Liver (tissue), 9 donors: ENCODE results near the gene GREB1. TPM values are rescaled to one million over a fixed set of nuclear protein-coding genes. Genes with fewer than 3 reads are reported as not detected.

Experiments
- DNase-seq: peaks from one replicate; pipeline ENCODE4 v3.0.0-alpha.2; 2017; ENCODE audit warnings: low spot score
- H3K27ac ChIP-seq, 2 donors: one replicate each; pipeline ENCODE4 v1.7.0; 2013; ENCODE audit warnings: inconsistent platforms in 2 of 2, low read length in 2 of 2, control low read depth in 1 of 2, low read depth in 1 of 2, mild to moderate bottlenecking in 1 of 2
- H3K27me3 ChIP-seq, 4 donors: one replicate each; pipeline versions ENCODE4 v1.6.1 to v1.7.0; 2013; ENCODE audit warnings: low read length in 3 of 4, inconsistent platforms in 1 of 4, mild to moderate bottlenecking in 1 of 4, moderate library complexity in 1 of 4; ENCODE audit not compliant: control insufficient read depth in 4 of 4, insufficient read depth in 4 of 4
- H3K36me3 ChIP-seq, 4 donors: one replicate each; pipeline versions ENCODE4 v1.6.1 to v1.7.0; 2013; ENCODE audit warnings: low read length in 3 of 4, mild to moderate bottlenecking in 3 of 4, low read depth in 1 of 4, moderate library complexity in 1 of 4; ENCODE audit not compliant: control insufficient read depth in 4 of 4, insufficient read depth in 3 of 4
- H3K4me1 ChIP-seq, 4 donors: one replicate each; pipeline versions ENCODE4 v1.6.1 to v1.7.0; 2013; ENCODE audit warnings: low read length in 3 of 4, mild to moderate bottlenecking in 3 of 4, moderate library complexity in 1 of 4; ENCODE audit not compliant: control insufficient read depth in 4 of 4, insufficient read depth in 4 of 4
- H3K4me3 ChIP-seq, 3 donors: one replicate each; pipeline versions ENCODE4 v1.6.1 to v1.7.0; 2013; ENCODE audit warnings: low read length in 3 of 3, control low read depth in 1 of 3, low read depth in 1 of 3, mild to moderate bottlenecking in 1 of 3
- H3K9ac ChIP-seq, 2 donors: one replicate each; pipeline ENCODE4 v1.7.0; 2013; ENCODE audit warnings: low read length in 2 of 2, mild to moderate bottlenecking in 2 of 2, moderate library complexity in 2 of 2, control low read depth in 1 of 2, low read depth in 1 of 2
- H3K9me3 ChIP-seq, 4 donors: one replicate each; pipeline versions ENCODE4 v1.6.1 to v1.7.0; 2013; ENCODE audit warnings: low read length in 3 of 4; ENCODE audit not compliant: control insufficient read depth in 4 of 4
- EGR1 ChIP-seq, 2 donors: IDR thresholded peaks; 2 replicates each; pipeline ENCODE4 v1.6.1; 2016 to 2018; ENCODE audit warnings: antibody characterized with exemption in 2 of 2, low read depth in 2 of 2
- FOXA1 ChIP-seq: IDR thresholded peaks from 2 replicates; pipeline ENCODE4 v1.6.1; 2016; ENCODE audit warnings: antibody characterized with exemption
- FOXA2 ChIP-seq: IDR thresholded peaks from 2 replicates; pipeline ENCODE4 v1.6.1; 2016; ENCODE audit warnings: antibody characterized with exemption
- GABPA ChIP-seq, 2 donors: IDR thresholded peaks in 1 of 2; conservative IDR thresholded peaks in 1 of 2; 2 replicates each; pipeline ENCODE4 v1.6.1; 2016; ENCODE audit warnings: antibody characterized with exemption in 2 of 2, mild to moderate bottlenecking in 1 of 2, moderate library complexity in 1 of 2
- HNF4A ChIP-seq, 2 donors: conservative IDR thresholded peaks; 2 replicates each; pipeline ENCODE4 v1.6.1; 2016; ENCODE audit warnings: antibody characterized with exemption in 2 of 2, mild to moderate bottlenecking in 2 of 2
- HNF4G ChIP-seq: IDR thresholded peaks from 2 replicates; pipeline ENCODE4 v1.6.1; 2016; ENCODE audit warnings: antibody characterized with exemption
- JUND ChIP-seq, 2 donors: IDR thresholded peaks; 2 replicates each; pipeline ENCODE4 v1.6.1; 2016; ENCODE audit warnings: antibody characterized with exemption in 2 of 2
- RAD21 ChIP-seq, 2 donors: IDR thresholded peaks; 2 replicates each; pipeline ENCODE4 v1.6.1; 2016; ENCODE audit warnings: antibody characterized with exemption in 2 of 2, mild to moderate bottlenecking in 2 of 2
- RXRA ChIP-seq, 2 donors: IDR thresholded peaks; 2 replicates each; pipeline ENCODE4 v1.6.1; 2017 to 2018; ENCODE audit warnings: antibody characterized with exemption in 2 of 2, mild to moderate bottlenecking in 1 of 2
- SP1 ChIP-seq: IDR thresholded peaks from 2 replicates; pipeline ENCODE4 v1.6.1; 2018; ENCODE audit warnings: antibody characterized with exemption, mild to moderate bottlenecking
- YY1 ChIP-seq: IDR thresholded peaks from 2 replicates; pipeline ENCODE4 v1.6.1; 2016; ENCODE audit warnings: antibody characterized with exemption, mild to moderate bottlenecking
- WGBS: extraction: QIAGEN DNeasy Blood & Tissue Kit; methylation state at CpG from one replicate; pipeline ENCODE4 v1.1.7; 2013; 5-methylcytosine and 5-hydroxymethylcytosine counted together
- polyA plus RNA-seq, 2 donors: library from polyadenylated mRNA; stranded (reverse) in 1 of 2; unstranded in 1 of 2; fragments of 200-250 nt in 1 of 2; fragments of >200 nt in 1 of 2; fragmentation: Nextera tagmentation in 1 of 2; extraction: Ambion mirVana in 1 of 2; gene quantifications; one replicate each; pipeline versions ENCODE4 v1.2.1 to v1.2.3, GENCODE V29; 2013 to 2015
- total RNA-seq, 2 donors: library from RNA; depleted of rRNA; stranded (reverse); fragments of >200 nt; gene quantifications; one replicate each; pipeline ENCODE4 v1.2.3, GENCODE V29; 2014
- TF ChIP-seq, protein P1 (sequence below): fragments of 150-350 bp; IDR thresholded peaks from 2 replicates; pipeline ENCODE4 v1.5.1; 2017; ENCODE audit warnings: improper control_type of control experiment, low read depth, low read length; ENCODE audit not compliant: missing input control
- TF ChIP-seq, protein P2 (sequence below): IDR thresholded peaks from 2 replicates; pipeline ENCODE4 v1.6.1; 2016; ENCODE audit warnings: antibody characterized with exemption
- TF ChIP-seq, protein P3 (sequence below): IDR thresholded peaks from 2 replicates; pipeline ENCODE4 v1.6.1; 2016; ENCODE audit warnings: antibody characterized with exemption
- TF ChIP-seq, protein P4 (sequence below): IDR thresholded peaks from 2 replicates; pipeline ENCODE4 v1.6.1; 2016; ENCODE audit warnings: antibody characterized with exemption
- TF ChIP-seq, protein P5 (sequence below): IDR thresholded peaks from 2 replicates; pipeline ENCODE4 v1.6.1; 2016; ENCODE audit warnings: antibody characterized with exemption, mild to moderate bottlenecking
- donor health status: healthy.
- donor health status: healthy.
- donor health status: healthy.
- donor health status: healthy.
- donor health status: healthy.

The GREB1 gene
- total and polyA plus RNA-seq, 4 donors: 1.0 to 6.3 (median 3.6) TPM

DNA sequence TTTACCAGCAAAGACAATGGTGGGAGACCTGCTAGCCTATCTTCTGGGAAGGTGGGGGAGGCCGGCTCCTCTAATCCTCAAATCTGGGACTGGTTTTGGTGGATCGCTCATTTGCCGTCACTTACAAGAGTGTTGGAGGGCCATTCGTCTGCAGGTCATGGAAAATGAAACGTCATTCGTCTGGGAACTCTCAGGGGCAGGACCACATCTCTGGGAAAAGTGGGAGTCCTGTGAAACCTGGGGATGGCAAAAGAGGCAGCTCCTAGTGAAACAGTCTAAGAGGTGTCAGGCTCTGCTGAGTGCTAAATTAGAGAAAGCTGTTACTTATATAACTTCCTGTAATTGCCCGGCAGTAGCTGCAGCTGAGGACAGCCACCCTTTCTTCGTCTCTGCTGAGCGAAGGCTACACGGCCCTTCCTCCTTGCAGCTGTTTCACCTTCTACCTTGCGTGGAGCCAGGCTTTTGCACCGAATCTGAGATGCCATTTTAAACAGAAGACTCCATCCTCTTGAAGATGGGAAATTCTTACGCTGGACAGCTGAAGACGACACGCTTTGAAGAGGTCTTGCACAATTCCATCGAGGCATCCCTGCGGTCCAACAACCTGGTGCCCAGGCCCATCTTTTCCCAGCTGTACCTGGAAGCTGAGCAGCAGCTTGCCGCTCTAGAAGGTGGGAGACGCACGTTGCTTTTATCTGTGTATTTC, 22.4 kb downstream of the GREB1 start:
- DNase-seq: no peak
- TF ChIP-seq FOXA1 (no peak), FOXA2 (no peak), JUND (IDR thresholded peaks at IDR 0.05) (no peak), RXRA (IDR thresholded peaks at IDR 0.05) (no peak), EGR1 (IDR thresholded peaks at IDR 0.05; ENCODE audit: low read depth in 2 of 2) (no peak), GABPA (IDR thresholded peaks at IDR 0.05 in 1 of 2, conservative IDR thresholded peaks at IDR 0.05 in 1 of 2) (no peak), HNF4A (conservative IDR thresholded peaks at IDR 0.05) (no peak), HNF4G (no peak), RAD21 (IDR thresholded peaks at IDR 0.05) (no peak), SP1 (no peak), YY1 (no peak)
- TF ChIP-seq, protein P1, sequence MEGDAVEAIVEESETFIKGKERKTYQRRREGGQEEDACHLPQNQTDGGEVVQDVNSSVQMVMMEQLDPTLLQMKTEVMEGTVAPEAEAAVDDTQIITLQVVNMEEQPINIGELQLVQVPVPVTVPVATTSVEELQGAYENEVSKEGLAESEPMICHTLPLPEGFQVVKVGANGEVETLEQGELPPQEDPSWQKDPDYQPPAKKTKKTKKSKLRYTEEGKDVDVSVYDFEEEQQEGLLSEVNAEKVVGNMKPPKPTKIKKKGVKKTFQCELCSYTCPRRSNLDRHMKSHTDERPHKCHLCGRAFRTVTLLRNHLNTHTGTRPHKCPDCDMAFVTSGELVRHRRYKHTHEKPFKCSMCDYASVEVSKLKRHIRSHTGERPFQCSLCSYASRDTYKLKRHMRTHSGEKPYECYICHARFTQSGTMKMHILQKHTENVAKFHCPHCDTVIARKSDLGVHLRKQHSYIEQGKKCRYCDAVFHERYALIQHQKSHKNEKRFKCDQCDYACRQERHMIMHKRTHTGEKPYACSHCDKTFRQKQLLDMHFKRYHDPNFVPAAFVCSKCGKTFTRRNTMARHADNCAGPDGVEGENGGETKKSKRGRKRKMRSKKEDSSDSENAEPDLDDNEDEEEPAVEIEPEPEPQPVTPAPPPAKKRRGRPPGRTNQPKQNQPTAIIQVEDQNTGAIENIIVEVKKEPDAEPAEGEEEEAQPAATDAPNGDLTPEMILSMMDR: no peak
- TF ChIP-seq, protein P2, sequence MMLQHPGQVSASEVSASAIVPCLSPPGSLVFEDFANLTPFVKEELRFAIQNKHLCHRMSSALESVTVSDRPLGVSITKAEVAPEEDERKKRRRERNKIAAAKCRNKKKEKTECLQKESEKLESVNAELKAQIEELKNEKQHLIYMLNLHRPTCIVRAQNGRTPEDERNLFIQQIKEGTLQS: no peak
- TF ChIP-seq, protein P3, sequence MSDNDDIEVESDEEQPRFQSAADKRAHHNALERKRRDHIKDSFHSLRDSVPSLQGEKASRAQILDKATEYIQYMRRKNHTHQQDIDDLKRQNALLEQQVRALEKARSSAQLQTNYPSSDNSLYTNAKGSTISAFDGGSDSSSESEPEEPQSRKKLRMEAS: no peak
- TF ChIP-seq, protein P4, sequence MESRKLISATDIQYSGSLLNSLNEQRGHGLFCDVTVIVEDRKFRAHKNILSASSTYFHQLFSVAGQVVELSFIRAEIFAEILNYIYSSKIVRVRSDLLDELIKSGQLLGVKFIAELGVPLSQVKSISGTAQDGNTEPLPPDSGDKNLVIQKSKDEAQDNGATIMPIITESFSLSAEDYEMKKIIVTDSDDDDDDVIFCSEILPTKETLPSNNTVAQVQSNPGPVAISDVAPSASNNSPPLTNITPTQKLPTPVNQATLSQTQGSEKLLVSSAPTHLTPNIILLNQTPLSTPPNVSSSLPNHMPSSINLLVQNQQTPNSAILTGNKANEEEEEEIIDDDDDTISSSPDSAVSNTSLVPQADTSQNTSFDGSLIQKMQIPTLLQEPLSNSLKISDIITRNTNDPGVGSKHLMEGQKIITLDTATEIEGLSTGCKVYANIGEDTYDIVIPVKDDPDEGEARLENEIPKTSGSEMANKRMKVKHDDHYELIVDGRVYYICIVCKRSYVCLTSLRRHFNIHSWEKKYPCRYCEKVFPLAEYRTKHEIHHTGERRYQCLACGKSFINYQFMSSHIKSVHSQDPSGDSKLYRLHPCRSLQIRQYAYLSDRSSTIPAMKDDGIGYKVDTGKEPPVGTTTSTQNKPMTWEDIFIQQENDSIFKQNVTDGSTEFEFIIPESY: no peak
- TF ChIP-seq, protein P5, sequence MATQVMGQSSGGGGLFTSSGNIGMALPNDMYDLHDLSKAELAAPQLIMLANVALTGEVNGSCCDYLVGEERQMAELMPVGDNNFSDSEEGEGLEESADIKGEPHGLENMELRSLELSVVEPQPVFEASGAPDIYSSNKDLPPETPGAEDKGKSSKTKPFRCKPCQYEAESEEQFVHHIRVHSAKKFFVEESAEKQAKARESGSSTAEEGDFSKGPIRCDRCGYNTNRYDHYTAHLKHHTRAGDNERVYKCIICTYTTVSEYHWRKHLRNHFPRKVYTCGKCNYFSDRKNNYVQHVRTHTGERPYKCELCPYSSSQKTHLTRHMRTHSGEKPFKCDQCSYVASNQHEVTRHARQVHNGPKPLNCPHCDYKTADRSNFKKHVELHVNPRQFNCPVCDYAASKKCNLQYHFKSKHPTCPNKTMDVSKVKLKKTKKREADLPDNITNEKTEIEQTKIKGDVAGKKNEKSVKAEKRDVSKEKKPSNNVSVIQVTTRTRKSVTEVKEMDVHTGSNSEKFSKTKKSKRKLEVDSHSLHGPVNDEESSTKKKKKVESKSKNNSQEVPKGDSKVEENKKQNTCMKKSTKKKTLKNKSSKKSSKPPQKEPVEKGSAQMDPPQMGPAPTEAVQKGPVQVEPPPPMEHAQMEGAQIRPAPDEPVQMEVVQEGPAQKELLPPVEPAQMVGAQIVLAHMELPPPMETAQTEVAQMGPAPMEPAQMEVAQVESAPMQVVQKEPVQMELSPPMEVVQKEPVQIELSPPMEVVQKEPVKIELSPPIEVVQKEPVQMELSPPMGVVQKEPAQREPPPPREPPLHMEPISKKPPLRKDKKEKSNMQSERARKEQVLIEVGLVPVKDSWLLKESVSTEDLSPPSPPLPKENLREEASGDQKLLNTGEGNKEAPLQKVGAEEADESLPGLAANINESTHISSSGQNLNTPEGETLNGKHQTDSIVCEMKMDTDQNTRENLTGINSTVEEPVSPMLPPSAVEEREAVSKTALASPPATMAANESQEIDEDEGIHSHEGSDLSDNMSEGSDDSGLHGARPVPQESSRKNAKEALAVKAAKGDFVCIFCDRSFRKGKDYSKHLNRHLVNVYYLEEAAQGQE: no peak
- Histone ChIP-seq H3K36me3 (no peaks in the 10 kb centered on the region), H3K27ac (no peak overlapping the region), H3K9ac (no peak overlapping the region), H3K4me3 (no peak overlapping the region), H3K9me3 (no peaks in the 10 kb centered on the region), H3K27me3 (no peaks in the 10 kb centered on the region), H3K4me1 (peaks cover 0 to 2% (median 0%) of the 10 kb centered on the region in 4 donors)
- 85% methylated on average over 20 of the region's 20 CpGs for WGBS
